ENCODE data around the gene DGKB.

The DGKB gene

DNA sequence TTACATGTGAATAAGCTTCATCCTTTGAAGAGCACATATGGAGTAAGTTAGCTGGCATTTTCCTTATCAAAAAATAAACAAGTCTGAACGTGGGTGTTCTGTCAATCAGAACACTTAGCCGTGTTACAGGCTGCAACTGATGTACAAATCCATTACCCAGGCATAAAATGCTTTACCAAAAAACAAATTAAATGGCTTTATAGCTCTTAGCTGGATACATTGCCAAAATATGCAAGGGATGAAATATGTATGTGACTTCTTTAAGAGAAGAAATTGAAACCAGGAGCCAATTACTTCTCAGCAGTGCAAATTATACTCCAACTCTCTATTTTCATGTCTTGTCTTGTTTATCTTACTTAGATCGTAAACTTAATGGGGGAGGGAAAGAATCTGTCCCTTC is 214.8 kb downstream of the DGKB start:
- TF ChIP-seq, protein P1, sequence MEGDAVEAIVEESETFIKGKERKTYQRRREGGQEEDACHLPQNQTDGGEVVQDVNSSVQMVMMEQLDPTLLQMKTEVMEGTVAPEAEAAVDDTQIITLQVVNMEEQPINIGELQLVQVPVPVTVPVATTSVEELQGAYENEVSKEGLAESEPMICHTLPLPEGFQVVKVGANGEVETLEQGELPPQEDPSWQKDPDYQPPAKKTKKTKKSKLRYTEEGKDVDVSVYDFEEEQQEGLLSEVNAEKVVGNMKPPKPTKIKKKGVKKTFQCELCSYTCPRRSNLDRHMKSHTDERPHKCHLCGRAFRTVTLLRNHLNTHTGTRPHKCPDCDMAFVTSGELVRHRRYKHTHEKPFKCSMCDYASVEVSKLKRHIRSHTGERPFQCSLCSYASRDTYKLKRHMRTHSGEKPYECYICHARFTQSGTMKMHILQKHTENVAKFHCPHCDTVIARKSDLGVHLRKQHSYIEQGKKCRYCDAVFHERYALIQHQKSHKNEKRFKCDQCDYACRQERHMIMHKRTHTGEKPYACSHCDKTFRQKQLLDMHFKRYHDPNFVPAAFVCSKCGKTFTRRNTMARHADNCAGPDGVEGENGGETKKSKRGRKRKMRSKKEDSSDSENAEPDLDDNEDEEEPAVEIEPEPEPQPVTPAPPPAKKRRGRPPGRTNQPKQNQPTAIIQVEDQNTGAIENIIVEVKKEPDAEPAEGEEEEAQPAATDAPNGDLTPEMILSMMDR (conservative IDR thresholded peaks at IDR 0.05), result no peak
- H3K27ac ChIP-seq, result no peak overlapping the region

DNA sequence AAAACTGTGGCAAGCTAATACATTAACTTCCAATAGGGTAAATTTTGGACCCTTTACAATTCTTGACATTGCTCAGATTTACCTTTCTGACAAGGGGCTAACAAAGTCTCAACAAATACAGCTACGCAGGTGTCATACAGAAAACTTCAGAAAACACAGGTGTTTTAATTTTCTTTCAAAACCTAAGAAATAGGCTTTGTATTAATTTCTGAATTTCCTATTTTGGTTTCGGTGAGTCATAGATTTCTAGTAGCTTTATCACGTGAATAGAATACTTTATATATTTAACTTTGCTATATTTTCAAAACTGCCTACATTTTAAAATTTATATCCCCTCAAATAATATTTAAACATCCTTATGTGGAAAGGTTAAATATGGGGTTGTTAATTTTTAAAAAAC is 215.3 kb downstream of the DGKB start:
- TF ChIP-seq, protein P1 (conservative IDR thresholded peaks at IDR 0.05), result no peak
- no peak overlapping the region for H3K27ac ChIP-seq

DNA sequence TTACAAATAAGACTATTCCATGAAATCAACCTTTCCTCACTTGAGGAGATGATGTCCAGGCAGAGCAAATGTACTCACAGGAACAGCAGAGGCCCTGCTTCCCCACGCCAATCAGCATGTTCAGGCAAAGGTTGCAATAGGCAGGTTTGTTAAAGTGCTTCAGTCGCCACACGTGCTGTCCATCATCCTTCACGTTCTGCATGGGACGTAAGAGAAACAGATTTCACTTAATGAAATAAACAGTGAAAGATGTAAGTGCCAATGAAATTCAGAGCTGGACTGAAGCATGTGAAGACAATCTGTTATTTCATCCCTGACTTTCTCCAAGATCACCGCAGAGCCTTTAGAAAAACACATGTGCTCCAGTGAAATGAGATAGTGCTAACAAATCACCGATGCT is 217.4 kb downstream of the DGKB start:
- TF ChIP-seq, protein P1 (conservative IDR thresholded peaks at IDR 0.05), result no peak
- no peak overlapping the region for H3K27ac ChIP-seq

DNA sequence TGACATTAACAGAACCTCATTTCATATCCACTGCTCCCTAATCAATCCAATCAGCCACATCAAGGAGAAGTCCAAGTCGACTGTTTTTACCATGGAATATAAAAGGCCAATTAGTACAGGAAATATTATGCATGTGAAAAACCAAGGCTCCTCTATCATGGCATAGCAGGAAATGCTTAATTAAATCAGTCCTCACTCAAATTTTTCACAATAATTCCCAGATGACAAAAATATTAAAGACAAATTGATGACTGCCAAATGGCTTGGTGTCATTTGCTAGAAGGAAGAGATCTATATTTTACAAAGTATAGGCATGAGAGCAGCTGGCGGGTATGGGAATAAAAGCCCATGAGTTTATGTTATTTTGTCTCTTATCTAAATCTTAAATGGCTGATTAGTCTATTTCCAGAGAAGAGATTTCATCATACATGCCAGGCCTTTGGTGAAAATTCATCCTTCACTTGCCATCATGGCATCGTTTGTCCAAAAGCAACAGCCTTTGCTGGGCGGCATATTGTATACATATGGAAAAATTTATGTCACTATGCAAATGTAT is 219.6 kb downstream of the DGKB start:
- TF ChIP-seq, protein P1 (conservative IDR thresholded peaks at IDR 0.05), result no peak
- H3K27ac ChIP-seq, result no peak overlapping the region

DNA sequence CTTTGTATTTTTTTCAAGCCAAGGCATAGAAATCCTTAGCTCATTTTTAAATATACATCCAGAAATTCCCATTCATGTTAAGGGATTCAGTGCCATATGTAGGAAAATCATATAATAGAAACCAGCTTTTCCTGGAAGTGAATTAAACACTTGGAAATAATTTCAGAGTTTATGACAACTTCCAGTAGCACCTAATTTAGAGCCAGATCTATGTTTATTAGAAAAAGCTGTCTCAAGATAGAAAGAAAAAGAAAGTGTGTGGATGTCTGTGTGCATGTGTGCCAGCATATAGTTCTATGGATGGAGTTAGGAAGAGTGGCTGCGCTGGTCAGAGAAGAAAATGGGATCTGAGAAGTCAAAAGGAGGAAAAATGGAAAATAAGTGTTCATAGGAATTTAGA is 225.7 kb downstream of the DGKB start:
- TF ChIP-seq, protein P1 (conservative IDR thresholded peaks at IDR 0.05), result no peak
- no peak overlapping the region for H3K27ac ChIP-seq

DNA sequence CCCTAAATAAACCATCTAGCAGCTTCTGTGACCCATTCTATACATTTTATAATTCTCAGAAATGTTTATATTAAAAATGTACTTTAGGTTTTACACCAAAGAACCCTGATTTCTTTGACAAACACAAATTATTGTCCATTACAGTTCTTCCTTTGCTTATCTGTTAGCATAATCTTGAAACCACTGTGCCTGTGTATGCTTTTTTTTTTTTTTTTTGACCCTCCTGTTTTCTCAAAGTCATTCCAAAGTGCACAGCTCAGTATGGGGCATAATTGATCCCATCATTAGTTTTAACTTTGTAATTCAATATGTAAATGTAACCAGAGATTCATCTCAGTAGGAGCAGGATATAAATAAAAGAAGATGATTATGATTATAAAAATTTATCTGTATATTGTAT is 229.3 kb downstream of the DGKB start:
- TF ChIP-seq, protein P1 (conservative IDR thresholded peaks at IDR 0.05), result no peak
- H3K27ac ChIP-seq, result no peak overlapping the region

DNA sequence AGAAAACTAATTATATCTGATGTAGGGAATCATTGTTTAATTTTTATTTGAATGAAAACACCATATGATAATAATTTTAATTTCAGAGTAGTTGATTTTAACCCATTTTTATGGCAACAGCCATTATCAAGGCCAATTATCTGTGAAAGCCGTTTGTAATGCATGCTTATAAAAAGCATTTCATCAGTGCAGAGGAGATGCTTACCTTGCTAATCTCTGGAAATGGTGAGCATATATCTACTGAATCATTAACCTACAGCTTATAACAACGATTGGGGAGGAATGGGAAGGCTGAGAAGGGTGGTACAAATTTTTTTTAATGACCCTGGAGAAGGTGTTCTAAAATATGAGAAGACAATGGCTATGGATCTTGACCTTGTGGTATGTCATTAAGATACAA is 235.6 kb downstream of the DGKB start:
- TF ChIP-seq, protein P1 (conservative IDR thresholded peaks at IDR 0.05), result no peak

More for the DNA sequence above, 235.6 kb downstream of the DGKB start:
- no peak overlapping the region for H3K27ac ChIP-seq

Measured in VCaP (cell line).